CD4-positive, alpha-beta memory T cell (primary cell): ENCODE measurements around the gene GSX1. TPM values are rescaled to one million over a fixed set of nuclear protein-coding genes. Genes with fewer than 3 reads are reported as not detected.
A peak's percentile ranks its signal among the peaks of the same experiment; 100 is the strongest.

ENCODE experiments used
- CTCF ChIA-PET: fragments of 350-600 bp; sonication (Branson Sonifier 250); formaldehyde crosslinking; loops from one replicate; lab custom pipeline; 2021; ENCODE audit warnings: inconsistent platforms; ENCODE audit not compliant: partially characterized antibody; lab: Charles Lee
- POLR2A ChIA-PET: fragments of 350-600 bp; sonication (Branson Sonifier 250); formaldehyde crosslinking; loops from one replicate; lab custom pipeline; 2021; ENCODE audit not compliant: partially characterized antibody; lab: Charles Lee
- DNase-seq, 5 donors: peaks; one replicate each; pipeline versions ENCODE4 v3.0.0 to v3.0.0-alpha.2; 2020 to 2022; ENCODE audit warnings: mixed read lengths in 1 of 5
- H3K27ac ChIP-seq: one replicate; pipeline ENCODE4 v1.7.0; 2013; ENCODE audit warnings: low read depth, low read length
- H3K27me3 ChIP-seq: 2 replicates; pipeline ENCODE4 v1.7.0; 2013; ENCODE audit warnings: mild to moderate bottlenecking, low read length, moderate library complexity; ENCODE audit not compliant: insufficient read depth
- H3K36me3 ChIP-seq: 2 replicates; pipeline ENCODE4 v1.7.0; 2013; ENCODE audit warnings: mild to moderate bottlenecking, low read length, moderate library complexity; ENCODE audit not compliant: insufficient read depth
- H3K4me1 ChIP-seq: 2 replicates; pipeline ENCODE4 v1.7.0; 2013; ENCODE audit warnings: mild to moderate bottlenecking, low read length, moderate library complexity; ENCODE audit not compliant: insufficient read depth
- H3K4me3 ChIP-seq, 2 donors: one replicate each; pipeline ENCODE4 v1.7.0; 2013; ENCODE audit warnings: low read length in 2 of 2, mild to moderate bottlenecking in 1 of 2
- H3K9me3 ChIP-seq, 2 donors: one replicate each; pipeline ENCODE4 v1.7.0; 2013; ENCODE audit warnings: low read length in 2 of 2, control low read depth in 1 of 2; ENCODE audit not compliant: control insufficient read depth in 1 of 2
- H3K27ac Mint-ChIP-seq, 7 donors: one replicate each; pipeline ENCODE4 v1.8.0; 2020 to 2021; ENCODE audit warnings: mixed read lengths in 7 of 7, mild to moderate bottlenecking in 6 of 7, inconsistent platforms in 3 of 7, moderate library complexity in 3 of 7
- H3K27me3 Mint-ChIP-seq, 2 donors: one replicate each; pipeline ENCODE4 v1.8.0; 2020 to 2021; ENCODE audit warnings: mixed read lengths in 2 of 2
- H3K36me3 Mint-ChIP-seq, 2 donors: one replicate each; pipeline ENCODE4 v1.8.0; 2020 to 2021; ENCODE audit warnings: mixed read lengths in 2 of 2, inconsistent platforms in 1 of 2, mild to moderate bottlenecking in 1 of 2
- H3K4me1 Mint-ChIP-seq, 4 donors: one replicate each; pipeline ENCODE4 v1.8.0; 2020 to 2021; ENCODE audit warnings: mixed read lengths in 4 of 4, mild to moderate bottlenecking in 1 of 4
- H3K4me3 Mint-ChIP-seq, 8 donors: one replicate each; pipeline ENCODE4 v1.8.0; 2020 to 2021; ENCODE audit warnings: mixed read lengths in 8 of 8, mild to moderate bottlenecking in 7 of 8, moderate library complexity in 6 of 8, inconsistent platforms in 3 of 8
- H3K9me3 Mint-ChIP-seq, 8 donors: one replicate each; pipeline ENCODE4 v1.8.0; 2020 to 2021; ENCODE audit warnings: mixed read lengths in 8 of 8, mild to moderate bottlenecking in 5 of 8, inconsistent platforms in 3 of 8, moderate library complexity in 1 of 8
- intact Hi-C: fragments of 100-400 bp; cut with micrococcal nuclease; formaldehyde crosslinking; loops from one replicate; pipeline ENCODE4 v1.15.1; 2023
- polyA plus RNA-seq, 2 donors: library from polyadenylated mRNA; unstranded; fragments of 300-500 nt; fragmentation: Illumina TruSeq; gene quantifications; one replicate each; pipeline ENCODE4 v1.2.3, GENCODE V29; 2021
- total RNA-seq, 2 experiments: library from RNA; stranded (reverse); gene quantifications; one replicate each; pipeline ENCODE4 v1.2.3, GENCODE V29; 2021

Gene GSX1
- total and polyA plus RNA-seq, 4 experiments from 2014 or later: not detected

GRCh38 chr13:27789153-27789494 is 3.2 kb upstream of the GSX1 start:
- CTCF ChIA-PET: interaction anchor here (1.6 kb wide), 1 partner anchor 415 kb away, joined by 4 read pairs; no protein-coding TSS in a partner anchor
- peaks cover 30% of the 10 kb centered on the region for H3K27me3 ChIP-seq
- peaks cover 54 to 56% of the 10 kb centered on the region in 2 donors for H3K27me3 Mint-ChIP-seq
- H3K4me3 Mint-ChIP-seq: peak overlapping the region; percentile 80 to 93 (median 88)
- H3K36me3 Mint-ChIP-seq: peaks cover 0 to 2% of the 10 kb centered on the region in 2 donors
- intact Hi-C loops: no loop called here
- H3K36me3 ChIP-seq: no peaks in the 10 kb centered on the region
- H3K27ac ChIP-seq: no peak overlapping the region
- peaks cover 26 to 43% (median 36%) of the 10 kb centered on the region in 4 donors for H3K4me1 Mint-ChIP-seq
- peaks cover 34% of the 10 kb centered on the region for H3K4me1 ChIP-seq
- DNase-seq: peak in 1 of 5 donors; percentile 23
- no peaks in the 10 kb centered on the region for H3K9me3 ChIP-seq
- POLR2A ChIA-PET: no interaction called here
- H3K27ac Mint-ChIP-seq: peak overlapping the region in 3 of 7 donors; percentile 7 to 68 (median 13)
- peak overlapping the region in 1 of 2 donors; percentile 17 for H3K4me3 ChIP-seq
- H3K9me3 Mint-ChIP-seq: peaks cover 0 to 12% (median 4%) of the 10 kb centered on the region in 8 donors

- peaks cover 34% of the 10 kb centered on the region for H3K4me1 ChIP-seq
- intact Hi-C loops: no loop called here
- H3K36me3 ChIP-seq: no peaks in the 10 kb centered on the region
- Mint-ChIP-seq H3K27me3 (peaks cover 58% of the 10 kb centered on the region in 2 donors), H3K4me3 (peak overlapping the region; percentile 85 to 93 (median 88)), H3K4me1 (peaks cover 27 to 47% (median 40%) of the 10 kb centered on the region in 4 donors), H3K36me3 (peaks cover 0 to 2% of the 10 kb centered on the region in 2 donors), H3K9me3 (peaks cover 0 to 10% (median 4%) of the 10 kb centered on the region in 8 donors), H3K27ac (peak overlapping the region in 2 of 7 donors; percentile 13 to 68)
- DNase-seq: no peak
- no peaks in the 10 kb centered on the region for H3K9me3 ChIP-seq
- ChIA-PET CTCF (no interaction called here), POLR2A (interaction anchor here (1.0 kb wide), 1 partner anchor 169 kb away, joined by 3 read pairs; the partner anchor contains the start of gene LNX2)
- H3K4me3 ChIP-seq: peak overlapping the region; percentile 17 to 32
- peaks cover 30% of the 10 kb centered on the region for H3K27me3 ChIP-seq
- H3K27ac ChIP-seq: no peak overlapping the region
Observed at GRCh38 chr13:27789495-27790303, 2.6 kb upstream of the GSX1 start.

GRCh38 chr13:27790523-27790922 is 1.8 kb upstream of the GSX1 start:
- H3K36me3 Mint-ChIP-seq: peaks cover 0 to 2% of the 10 kb centered on the region in 2 donors
- H3K9me3 Mint-ChIP-seq: peaks cover 0 to 9% (median 4%) of the 10 kb centered on the region in 8 donors
- peak overlapping the region in 1 of 7 donors; percentile 34 for H3K27ac Mint-ChIP-seq
- H3K4me1 ChIP-seq: peaks cover 34% of the 10 kb centered on the region
- H3K9me3 ChIP-seq: no peaks in the 10 kb centered on the region
- peak overlapping the region; percentile 83 to 95 (median 90) for H3K4me3 Mint-ChIP-seq
- H3K27ac ChIP-seq: no peak overlapping the region
- CTCF ChIA-PET: interaction anchor here (0.5 to 1.1 kb wide), 2 partner anchors 36 to 120 kb away, joined by 3 to 5 read pairs; no protein-coding TSS in a partner anchor
- H3K4me1 Mint-ChIP-seq: peaks cover 27 to 47% (median 40%) of the 10 kb centered on the region in 4 donors
- intact Hi-C loops: no loop called here
- peak overlapping the region; percentile 54 to 61 for H3K4me3 ChIP-seq
- H3K27me3 ChIP-seq: peaks cover 37% of the 10 kb centered on the region
- H3K27me3 Mint-ChIP-seq: peaks cover 59 to 63% of the 10 kb centered on the region in 2 donors
- POLR2A ChIA-PET: interaction anchor here (1.0 kb wide), 1 partner anchor 170 kb away, joined by 3 read pairs; the partner anchor contains the start of gene LNX2
- no peak for DNase-seq
- H3K36me3 ChIP-seq: no peaks in the 10 kb centered on the region

- Mint-ChIP-seq H3K9me3 (peaks cover 0 to 9% (median 4%) of the 10 kb centered on the region in 8 donors), H3K36me3 (peaks cover 0 to 2% of the 10 kb centered on the region in 2 donors), H3K4me3 (peak overlapping the region; percentile 83 to 95 (median 90)), H3K27ac (peak overlapping the region in 2 of 7 donors; percentile 20 to 34), H3K27me3 (peaks cover 64 to 67% of the 10 kb centered on the region in 2 donors), H3K4me1 (peaks cover 28 to 48% (median 41%) of the 10 kb centered on the region in 4 donors)
- Histone ChIP-seq H3K4me3 (peak overlapping the region; percentile 54 to 61), H3K9me3 (no peaks in the 10 kb centered on the region), H3K4me1 (peaks cover 34% of the 10 kb centered on the region), H3K36me3 (no peaks in the 10 kb centered on the region), H3K27ac (no peak overlapping the region), H3K27me3 (peaks cover 45% of the 10 kb centered on the region)
- DNase-seq: no peak
- ChIA-PET POLR2A (no interaction called here), CTCF (interaction anchor here (0.5 to 1.4 kb wide), 3 partner anchors 35 to 119 kb away, joined by 3 to 5 read pairs (median 3); no protein-coding TSS in a partner anchor)
- intact Hi-C loops: no loop called here
Observed at GRCh38 chr13:27791146-27791900, 960 bp upstream of the GSX1 start.

- H3K27ac Mint-ChIP-seq: peak overlapping the region in 1 of 7 donors; percentile 20
Observed at GRCh38 chr13:27791901-27792392, 336 bp upstream of the GSX1 start.

GRCh38 chr13:27793507-27794367 is 1.5 kb downstream of the GSX1 start:
- no peaks in the 10 kb centered on the region for H3K9me3 ChIP-seq
- H3K4me3 Mint-ChIP-seq: peak overlapping the region in 6 of 8 donors; percentile 13 to 65 (median 50)
- H3K27ac Mint-ChIP-seq: peak overlapping the region in 2 of 7 donors; percentile 15 to 37
- CTCF ChIA-PET: no interaction called here
- H3K36me3 Mint-ChIP-seq: peaks cover 0 to 2% of the 10 kb centered on the region in 2 donors
- H3K4me1 ChIP-seq: peaks cover 34% of the 10 kb centered on the region
- POLR2A ChIA-PET: no interaction called here
- H3K4me3 ChIP-seq: no peak overlapping the region
- H3K27me3 ChIP-seq: peaks cover 53% of the 10 kb centered on the region
- peaks cover 29 to 55% (median 42%) of the 10 kb centered on the region in 4 donors for H3K4me1 Mint-ChIP-seq
- DNase-seq: no peak
- peaks cover 66 to 70% of the 10 kb centered on the region in 2 donors for H3K27me3 Mint-ChIP-seq
- H3K36me3 ChIP-seq: no peaks in the 10 kb centered on the region
- H3K27ac ChIP-seq: no peak overlapping the region
- peaks cover 0 to 6% (median 2%) of the 10 kb centered on the region in 8 donors for H3K9me3 Mint-ChIP-seq
- intact Hi-C loops: no loop called here

More at GRCh38 chr13:27791901-27792392, 336 bp upstream of the GSX1 start:
- POLR2A ChIA-PET: no interaction called here
- Mint-ChIP-seq H3K4me1 (peaks cover 29 to 54% (median 42%) of the 10 kb centered on the region in 4 donors), H3K36me3 (peaks cover 0 to 2% of the 10 kb centered on the region in 2 donors), H3K9me3 (peaks cover 0 to 9% (median 4%) of the 10 kb centered on the region in 8 donors), H3K27me3 (peaks cover 68 to 71% of the 10 kb centered on the region in 2 donors), H3K4me3 (peak overlapping the region; percentile 83 to 95 (median 90))
- intact Hi-C loops: no loop called here
- no peak overlapping the region for H3K27ac ChIP-seq
- no peak for DNase-seq
- peaks cover 34% of the 10 kb centered on the region for H3K4me1 ChIP-seq
- no peaks in the 10 kb centered on the region for H3K9me3 ChIP-seq
- H3K27me3 ChIP-seq: peaks cover 51% of the 10 kb centered on the region
- no peaks in the 10 kb centered on the region for H3K36me3 ChIP-seq
- CTCF ChIA-PET: interaction anchor here (1.4 kb wide), 1 partner anchor 37 kb away, joined by 3 read pairs; no protein-coding TSS in a partner anchor
- H3K4me3 ChIP-seq: peak overlapping the region; percentile 54 to 61
